TTC549 (cell line): ENCODE data around the gene D2HGDH.
"Not testable (repeated sequence)": the region's sequence is repeated elsewhere in the genome, so short reads cannot be mapped to it uniquely, and the experiment has no call there.

Experiments used
- FAIRE-seq: peaks from 2 replicates; lab custom pipeline; 2012; peaks lifted over from hg19 to GRCh38; lab: Jason Lieb, UNC

D2HGDH gene

DNA sequence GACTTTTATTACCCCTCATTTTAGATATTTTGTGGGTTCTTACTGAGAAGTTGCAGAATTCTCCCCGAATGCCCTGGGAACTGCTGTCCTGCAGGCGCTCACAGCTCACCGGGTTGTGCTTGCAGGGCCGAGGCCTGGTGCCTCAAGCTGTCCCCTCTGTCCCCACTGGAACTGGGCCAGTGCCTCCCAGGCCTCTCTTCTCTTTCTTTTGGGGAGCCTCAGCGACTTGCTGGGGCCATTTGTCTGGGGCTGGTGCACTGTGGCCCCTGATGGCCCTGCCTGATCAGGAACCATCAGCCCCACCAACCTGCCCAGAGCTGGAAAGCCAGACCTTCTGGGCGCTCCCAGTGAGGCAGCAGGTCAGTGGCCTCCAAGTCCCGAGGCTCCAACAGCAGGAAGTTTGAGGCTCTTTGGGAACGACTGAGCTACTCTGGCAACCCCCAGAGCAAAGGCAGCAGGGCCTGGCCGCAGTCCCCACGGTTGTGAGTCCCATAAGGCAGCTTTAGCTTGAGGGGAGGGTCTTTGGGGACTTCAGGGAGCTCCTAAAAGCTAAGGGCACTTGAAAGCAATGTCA lies 59.9 kb downstream of the D2HGDH start:
- FAIRE-seq = no peak

DNA sequence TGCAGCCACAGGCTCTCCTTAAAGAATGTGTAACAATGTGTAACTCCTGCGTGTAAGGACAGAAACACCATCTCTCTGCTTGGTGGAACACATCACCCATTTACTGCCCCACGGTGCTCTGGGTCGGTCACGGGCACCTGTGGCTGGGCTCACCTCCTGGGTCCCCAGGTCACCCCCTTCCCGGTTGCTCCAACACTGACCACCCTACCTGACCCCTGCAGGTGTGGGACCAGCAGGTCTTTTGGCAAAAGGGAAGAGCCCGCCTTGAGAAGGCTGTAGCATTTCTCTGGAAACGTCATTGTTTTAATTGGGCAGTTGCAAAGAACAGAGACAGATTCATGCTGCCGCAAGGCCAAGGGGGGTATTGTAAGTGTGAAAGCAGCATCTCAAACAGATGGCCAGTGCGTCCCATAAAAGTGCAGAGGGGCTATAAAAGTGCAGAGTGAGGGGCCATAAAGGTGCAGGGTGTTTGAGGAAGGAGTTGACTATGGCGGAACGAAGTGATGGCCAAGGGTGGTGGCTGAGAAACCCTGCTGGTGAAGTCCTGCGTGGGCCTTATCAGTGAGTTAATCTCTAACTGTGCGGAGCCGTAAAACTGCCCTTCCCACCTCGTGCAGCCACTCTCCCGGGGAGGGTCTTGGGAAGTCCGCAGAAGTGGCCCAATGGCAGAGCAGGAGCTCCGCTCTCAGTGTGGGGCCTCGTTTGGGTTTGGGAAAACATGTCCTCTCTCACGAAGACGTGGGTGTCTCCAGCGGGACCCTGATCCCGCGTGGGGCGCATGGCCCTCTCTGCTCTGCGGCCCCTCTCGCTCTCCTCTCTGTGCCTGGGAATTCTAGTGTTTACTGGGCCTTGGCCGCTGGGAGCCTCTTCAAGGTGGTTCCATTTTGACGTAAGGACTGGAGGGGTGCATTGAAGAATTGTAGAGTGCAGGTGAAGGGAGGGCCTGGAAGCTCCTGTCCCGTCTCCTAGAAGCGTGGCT lies 60.9 kb downstream of the D2HGDH start:
- FAIRE-seq = no peak

DNA sequence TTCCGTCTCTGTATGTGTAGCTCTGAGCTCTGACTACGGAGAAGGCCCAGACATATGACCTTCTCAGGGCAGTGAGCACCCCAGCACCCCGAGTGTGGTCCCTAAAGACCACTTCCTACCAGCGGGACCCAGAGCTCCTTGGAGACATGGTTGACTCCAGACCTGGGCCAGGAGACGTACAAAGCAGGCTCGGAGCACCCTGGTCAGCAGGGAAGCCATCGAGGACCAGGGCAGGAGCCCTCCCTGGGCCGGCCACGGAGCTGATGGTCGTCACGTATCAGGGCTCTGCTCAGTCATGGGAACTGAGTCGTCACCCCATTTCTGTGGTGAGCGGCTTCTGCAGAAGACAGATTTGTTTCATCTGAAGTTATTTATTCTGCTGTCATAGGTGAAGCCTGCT lies 61.8 kb downstream of the D2HGDH start:
- FAIRE-seq = no peak

DNA sequence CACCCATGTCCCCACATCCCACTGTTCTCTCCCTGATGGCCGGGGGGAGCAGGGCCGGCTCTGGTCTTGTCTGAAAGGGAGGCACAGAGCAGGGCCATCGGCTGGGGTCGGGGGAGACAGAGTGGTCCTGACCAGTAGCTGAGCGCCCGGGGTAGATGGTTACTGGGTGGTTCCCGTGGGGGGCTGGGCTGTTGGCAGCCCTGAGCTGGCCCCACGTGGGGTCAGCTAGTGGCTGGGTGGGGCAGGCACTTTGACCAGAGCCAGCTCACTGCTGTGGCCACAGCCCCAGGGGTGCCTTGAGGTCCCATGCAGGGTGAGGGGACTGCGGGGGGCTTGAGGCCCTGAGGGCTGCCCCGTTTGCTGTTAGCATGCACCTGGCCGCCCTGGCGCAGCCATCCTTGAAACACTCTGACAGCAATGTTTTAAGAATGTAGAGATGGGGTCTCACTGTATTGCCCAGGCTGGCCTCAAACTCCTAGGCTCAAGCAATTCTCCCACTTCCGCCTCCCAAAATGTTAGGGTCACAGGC lies 62.2 kb downstream of the D2HGDH start:
- FAIRE-seq = no peak

DNA sequence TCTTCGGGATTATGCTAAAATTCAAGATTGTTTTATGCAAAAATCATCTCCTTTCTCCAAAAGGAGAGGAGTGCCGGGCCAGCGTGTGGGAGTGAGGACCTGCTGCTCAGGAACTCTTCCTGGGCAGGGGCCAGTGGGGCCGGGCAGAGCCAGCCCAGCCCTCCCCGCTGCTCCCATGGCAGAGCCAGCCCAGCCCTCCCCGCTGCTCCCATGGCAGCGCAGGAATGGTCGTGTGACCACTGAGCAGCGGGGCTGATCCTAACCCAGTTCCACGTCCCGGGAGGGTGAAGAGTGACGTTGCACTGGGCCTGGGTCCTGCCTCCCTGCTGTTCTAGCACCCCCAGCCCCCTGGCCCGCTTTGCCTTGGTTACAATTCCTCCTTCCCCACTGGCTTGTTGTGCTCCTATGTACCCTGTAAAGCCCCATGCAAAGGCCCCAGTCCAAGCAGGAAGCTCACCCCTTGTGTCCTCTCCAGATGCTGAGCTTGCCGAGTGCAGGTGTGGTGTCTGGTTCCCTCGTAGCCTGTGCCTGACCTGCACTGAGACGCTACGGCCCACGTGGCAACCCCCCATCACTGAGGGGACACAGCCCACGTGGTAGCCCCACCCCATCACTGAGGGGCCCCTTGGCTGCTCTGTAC lies 63.1 kb downstream of the D2HGDH start:
- FAIRE-seq = no peak

DNA sequence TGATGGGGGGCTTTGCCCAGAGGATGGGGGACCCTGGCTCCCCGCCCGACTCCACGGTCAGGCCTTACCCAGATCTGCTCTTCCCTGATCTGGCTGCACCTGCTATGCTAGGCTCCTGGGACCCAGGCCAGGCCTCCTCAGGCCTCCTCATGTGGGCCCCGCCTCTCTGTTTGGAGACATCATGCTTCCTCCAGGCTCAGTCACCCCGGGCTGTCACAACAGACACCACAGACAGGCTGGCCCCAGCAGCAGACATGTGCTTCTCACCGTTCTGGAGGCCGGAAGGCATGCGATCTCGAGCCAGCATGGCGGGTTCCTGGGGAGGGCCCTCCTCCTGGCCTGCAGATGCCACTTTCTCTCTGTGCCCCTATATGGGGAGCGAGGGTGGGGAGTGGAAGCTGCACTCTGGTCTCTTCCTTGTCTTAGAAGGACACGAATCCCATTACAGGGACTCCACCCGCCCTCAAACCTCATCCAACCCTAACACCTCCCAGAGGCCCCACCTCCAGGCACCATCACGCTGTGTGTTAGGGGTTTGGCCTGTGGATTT lies 63.7 kb downstream of the D2HGDH start:
- FAIRE-seq = no peak

DNA sequence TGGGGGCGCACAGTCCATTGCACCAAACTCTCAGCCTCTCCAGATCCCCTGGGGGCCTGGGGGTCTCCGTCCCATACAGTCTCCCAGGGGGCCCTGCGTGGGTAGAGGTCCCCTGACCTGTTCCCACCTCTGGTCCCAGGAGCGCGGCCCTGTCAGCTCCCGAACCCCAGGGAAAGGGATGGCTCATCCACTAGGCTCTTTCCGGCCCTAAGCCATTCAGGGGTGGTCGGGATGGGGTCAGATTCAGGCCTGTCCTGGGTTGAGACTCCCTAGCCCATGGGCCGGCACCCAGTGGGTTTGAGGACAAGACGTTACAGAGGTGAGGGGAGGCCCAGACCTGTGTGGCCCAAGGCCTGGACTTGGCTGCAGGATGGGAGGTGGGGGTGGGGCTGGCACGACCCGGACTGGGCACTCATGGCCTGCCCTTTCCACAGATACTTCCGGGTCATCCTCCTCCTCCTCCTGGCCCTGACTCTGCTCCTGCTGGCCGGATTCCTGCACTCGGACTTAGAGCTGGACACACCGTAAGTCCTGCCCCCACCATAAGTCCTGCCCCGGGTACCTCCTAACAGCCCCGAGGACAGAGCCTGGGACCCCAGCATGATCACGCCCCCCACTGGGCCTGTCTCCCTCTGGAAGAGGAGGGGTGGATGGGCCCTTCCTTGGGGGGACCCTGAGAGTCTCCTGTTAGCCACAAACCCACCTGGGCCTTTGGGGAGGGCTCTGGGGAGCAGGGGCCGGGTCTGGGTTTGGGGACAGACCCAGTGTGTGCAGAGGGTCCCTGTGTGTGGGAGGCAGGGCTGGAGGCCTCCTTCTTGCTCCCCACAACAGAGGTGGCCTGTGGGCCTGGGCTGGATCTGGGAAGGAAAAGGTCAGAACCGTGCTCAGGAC lies 64.4 kb downstream of the D2HGDH start:
- FAIRE-seq = no peak

DNA sequence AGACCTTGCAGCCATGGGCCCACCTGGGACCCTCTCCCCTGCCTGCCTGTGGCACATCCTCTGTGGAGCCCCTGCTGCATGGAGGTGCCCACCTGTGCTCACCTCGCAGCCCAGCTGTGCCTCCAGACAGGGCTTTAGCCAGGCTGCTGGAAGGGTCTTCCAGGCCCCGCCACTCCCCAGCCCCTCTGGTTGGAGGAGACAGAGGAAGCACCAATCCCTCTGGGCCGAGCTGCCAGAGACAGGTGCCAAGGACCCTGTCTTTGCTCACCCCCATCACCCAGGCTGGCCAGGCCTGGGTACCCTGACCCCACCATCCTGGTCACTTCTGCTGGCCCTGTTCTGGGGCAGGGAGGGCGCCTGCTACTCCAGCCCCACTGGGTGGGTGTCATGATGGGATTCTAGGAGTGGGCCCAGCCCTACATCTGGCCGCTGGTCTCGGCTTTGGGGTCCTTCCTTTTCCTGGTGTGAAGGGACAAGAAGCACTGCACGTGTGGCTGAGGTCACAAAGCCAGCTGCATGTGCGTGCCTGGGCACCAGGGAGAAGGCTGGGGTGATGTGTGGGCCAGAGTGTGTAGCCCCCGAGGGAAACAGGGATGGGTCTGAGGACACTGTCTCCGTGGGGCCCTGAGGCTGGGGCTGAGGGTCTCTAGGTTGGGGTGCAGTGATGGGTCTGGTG lies 65.2 kb downstream of the D2HGDH start:
- FAIRE-seq = no peak

DNA sequence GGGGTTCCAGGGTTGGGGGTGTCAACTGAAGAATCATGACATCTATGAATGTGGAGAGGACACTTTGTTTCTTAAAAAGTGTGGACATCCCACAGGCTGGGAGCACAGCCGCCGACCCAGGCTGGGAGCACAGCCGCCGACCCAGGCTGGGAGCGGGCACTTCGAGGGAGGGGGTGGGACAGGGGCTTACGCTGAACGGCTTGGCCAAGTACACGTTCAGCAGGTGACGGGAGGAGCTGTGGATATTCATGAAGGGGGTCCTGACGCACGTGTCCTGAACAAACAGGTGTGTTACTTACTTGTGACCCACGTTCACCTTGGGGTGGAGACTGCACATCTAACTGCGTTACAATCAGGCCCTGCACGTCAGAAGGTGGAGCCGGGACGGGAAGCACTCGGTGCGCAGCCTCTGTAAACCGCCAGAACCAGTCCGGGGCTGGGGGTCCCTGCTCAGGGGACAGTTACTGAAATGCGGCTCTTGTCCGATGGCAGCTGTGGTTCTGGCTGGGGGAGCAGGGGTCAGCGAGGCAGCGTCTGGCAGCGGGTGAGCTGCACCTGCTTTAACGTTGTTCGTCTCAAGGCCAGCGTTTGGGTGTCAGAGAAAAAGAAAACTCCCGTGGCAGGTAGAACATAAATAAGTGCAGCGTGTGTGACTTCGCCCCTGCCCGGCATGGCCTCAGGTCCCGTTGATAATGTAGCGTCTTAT lies 65.9 kb downstream of the D2HGDH start:
- FAIRE-seq = not testable (repeated sequence)

DNA sequence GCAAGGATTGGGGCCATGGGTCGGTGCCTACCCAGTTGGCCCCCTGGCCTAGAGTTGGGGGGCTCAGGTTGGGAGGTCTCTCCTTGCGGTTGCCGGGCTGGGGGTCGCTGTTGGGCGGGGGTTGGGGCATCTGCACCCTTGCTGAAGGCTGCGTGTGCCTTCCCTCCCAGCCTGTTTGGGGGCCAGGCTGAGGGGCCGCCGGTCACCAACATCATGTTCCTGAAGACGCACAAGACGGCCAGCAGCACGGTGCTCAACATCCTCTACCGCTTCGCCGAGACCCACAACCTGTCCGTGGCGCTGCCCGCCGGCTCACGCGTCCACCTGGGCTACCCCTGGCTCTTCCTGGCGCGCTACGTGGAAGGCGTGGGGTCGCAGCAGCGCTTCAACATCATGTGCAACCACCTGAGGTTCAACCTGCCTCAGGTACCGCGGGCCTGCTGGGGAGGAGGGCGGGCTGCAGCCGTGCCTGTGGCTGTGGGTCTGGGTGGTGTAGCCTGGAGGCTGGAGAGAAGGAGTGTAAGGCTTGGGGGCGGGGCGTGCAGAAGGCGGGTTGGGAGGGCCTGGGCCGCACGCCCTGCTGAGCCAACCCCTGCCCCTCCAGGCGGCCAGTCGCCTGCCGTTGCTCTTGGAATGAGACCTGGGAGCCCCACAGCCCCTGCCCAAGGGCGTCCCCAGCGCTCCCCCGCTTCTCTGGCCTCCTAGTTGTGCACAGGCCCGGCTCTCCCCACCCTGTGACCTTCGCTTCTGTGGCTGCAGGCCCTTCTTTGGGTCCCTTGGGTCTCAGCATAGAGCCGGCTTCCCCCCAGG lies 67.4 kb downstream of the D2HGDH start:
- FAIRE-seq = no peak

DNA sequence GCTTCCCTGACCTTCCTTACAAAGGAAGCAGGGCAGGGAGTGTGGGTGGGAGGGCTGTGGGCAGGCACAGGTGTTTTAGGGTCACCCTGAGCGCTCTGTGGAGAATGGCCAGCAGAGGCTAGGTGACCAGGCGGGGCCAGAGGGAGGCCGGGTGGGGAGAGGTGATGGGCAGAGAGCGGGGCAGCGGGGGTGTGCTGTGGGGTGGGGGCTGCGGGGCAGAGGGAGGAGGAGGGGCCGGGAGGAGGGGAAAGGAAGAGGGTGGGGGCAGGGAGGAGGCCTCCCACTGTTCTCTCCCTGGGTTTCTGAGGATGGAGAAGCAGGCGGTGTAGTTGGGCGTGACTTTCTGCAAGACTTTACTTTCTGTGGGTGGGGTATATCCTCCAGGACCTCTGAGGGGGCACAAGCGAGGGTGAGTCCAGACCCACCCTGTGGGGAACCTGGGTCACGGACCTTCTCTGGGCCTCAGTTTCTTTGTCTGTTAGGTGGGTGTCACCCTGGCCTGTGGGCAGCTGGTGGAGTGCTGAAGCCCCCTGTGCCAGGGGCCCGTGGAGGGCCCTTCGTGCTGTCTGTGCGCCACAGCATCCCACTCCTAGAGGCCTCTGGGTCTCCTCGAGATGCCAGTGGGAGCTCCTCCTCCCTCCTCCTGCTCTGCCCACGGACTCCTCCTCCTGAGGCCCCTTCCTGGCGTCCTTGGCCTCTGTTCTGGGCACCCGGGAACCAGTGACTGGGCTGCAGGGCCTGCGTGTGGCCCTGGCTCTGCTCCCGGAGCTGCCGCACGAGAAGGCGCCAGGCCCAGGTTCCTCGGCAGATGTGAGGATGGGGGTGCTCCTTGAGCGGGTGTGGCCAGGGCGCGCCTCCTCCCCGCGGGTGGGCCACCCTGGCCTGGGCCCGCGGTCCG lies 68.2 kb downstream of the D2HGDH start:
- no peak for FAIRE-seq

DNA sequence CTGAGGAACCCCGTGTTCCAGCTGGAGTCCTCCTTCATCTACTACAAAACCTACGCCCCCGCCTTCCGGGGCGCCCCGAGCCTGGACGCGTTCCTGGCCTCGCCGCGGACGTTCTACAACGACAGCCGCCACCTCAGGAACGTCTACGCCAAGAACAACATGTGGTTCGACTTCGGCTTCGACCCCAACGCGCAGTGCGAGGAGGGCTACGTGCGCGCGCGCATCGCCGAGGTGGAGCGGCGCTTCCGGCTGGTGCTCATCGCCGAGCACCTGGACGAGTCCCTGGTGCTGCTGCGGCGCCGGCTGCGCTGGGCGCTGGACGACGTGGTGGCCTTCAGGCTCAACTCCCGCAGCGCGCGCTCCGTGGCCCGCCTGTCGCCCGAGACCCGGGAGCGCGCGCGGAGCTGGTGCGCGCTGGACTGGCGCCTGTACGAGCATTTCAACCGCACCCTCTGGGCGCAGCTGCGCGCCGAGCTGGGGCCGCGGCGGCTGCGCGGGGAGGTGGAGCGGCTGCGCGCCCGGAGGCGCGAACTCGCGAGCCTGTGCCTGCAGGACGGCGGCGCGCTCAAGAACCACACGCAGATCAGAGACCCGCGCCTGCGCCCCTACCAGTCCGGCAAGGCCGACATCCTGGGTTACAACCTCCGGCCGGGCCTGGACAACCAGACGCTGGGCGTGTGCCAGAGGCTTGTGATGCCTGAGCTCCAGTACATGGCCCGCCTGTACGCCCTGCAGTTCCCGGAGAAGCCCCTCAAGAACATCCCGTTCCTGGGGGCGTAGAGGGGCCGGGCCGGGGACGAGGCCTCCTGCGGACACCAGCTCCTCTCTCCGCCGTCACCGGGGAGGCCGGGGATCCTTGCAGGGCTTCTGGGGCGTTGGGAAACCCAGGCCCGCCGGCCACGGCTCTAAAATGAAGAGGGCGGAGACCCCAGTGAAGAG lies 69.2 kb downstream of the D2HGDH start:
- no peak for FAIRE-seq

DNA sequence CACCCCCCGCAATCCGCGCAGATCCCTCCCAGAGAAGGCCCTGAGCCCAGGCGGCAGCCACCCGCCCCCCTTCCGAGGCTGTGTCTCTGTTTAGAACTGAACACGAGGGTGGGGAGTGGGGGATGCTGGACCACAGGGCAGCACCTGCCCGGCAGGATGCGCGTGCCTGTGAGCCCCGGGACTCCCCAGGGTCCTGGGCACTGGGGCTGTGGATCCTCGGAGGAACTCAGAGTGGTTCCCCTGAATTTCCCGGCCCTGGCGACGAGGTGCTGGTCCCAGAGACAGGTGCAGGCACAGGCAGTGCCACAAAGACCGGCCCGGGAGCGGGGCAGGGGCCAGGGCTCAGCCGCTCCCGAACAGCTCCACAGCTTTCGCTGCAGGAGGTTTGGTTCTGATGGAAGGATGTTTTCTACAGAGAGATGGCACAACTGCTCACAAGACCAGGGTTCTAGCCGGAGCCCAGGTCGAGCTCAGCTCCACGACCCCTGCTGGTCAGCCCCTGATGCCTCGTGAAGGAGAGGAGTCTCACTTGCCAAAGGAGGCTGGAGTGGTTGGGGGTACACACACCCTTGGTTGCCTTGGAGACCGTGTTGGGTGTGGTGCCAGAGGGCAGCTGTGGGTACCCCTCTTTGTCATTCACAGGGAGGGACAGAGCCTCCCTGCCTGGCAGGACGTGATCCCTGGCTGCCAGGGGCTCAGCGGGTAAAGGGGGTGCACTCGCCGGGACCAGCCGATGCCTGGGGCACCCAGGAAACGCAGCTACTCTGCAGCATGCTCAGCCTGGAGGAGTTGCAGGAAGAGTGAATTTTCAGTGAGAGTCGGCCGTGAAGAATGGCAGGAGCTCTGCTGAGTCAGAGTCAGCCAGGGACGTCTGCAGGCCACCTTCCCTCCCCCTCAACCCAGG lies 70.1 kb downstream of the D2HGDH start:
- FAIRE-seq = no peak

DNA sequence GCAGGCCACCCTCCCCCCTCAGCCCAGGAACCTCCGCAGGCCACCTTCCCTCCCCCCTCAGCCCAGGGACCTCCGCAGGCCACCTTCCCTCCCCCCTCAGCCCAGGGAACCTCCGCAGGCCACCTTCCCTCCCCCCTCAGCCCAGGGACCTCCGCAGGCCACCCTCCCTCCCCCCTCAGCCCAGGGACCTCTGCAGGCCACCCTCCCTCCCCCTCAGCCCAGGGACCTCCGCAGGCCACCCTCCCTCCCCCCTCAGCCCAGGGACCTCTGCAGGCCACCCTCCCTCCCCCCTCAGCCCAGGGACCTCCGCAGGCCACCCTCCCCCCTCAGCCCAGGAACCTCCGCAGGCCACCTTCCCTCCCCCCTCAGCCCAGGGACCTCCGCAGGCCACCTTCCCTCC lies 71.8 kb downstream of the D2HGDH start:
- not testable (repeated sequence) for FAIRE-seq

DNA sequence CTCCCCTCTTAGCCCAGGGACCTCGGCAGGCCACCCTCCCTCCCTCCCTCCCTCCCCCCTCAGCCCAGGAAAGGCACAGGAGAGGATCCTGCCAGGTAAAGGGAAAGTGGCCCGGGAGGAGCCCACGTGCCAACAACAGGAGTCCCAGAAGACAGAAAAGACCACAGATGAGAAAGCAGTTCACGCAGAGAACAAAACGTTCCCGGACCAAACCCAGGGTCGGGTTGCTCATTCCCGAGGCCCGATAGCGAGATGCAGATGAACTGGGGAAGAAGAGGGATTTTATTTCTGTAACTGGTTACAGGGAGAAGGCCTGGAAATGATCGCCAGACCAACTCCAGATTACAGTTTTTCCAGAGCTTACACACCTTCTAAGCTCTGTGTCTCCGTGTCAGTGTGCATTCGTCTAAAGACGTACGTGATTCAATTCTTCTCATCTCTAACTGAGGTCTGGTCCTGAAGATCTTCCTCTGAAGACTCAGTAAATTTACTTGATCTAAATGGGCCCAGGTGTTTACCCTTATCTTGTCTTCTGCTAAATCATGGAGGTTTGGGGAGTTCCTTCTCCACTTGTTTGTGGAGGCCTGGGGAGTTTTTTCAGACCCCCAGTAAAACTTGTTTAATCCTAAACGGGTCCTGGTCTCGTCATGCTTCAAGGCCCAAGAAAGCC lies 73.8 kb downstream of the D2HGDH start:
- FAIRE-seq = no peak
